Stimulated activated CD8-positive, alpha-beta memory T cell treated with anti-CD3 and anti-CD28 coated beads, Interleukin-4, amount 100 ng/mL, for 1 hour (primary cell): ENCODE measurements around the gene MAGI1.
"Not testable (repeated sequence)": the region's sequence is repeated elsewhere in the genome, so short reads cannot be mapped to it uniquely, and the experiment has no call there.

Source experiments
- DNase-seq, 2 donors: peaks; one replicate each; pipeline ENCODE4 v3.0.0-alpha.2; 2020; ENCODE audit warnings: low read depth in 2 of 2, low spot score in 1 of 2

MAGI1 gene

GRCh38 chr3:65723011-65723410 lies 315.7 kb downstream of the MAGI1 start:
- DNase-seq: no peak

- no peak for DNase-seq
Measured at GRCh38 chr3:65720989-65721737, 317.6 kb downstream of the MAGI1 start.

- not testable (repeated sequence) for DNase-seq
Measured at GRCh38 chr3:65719639-65720038, 319.1 kb downstream of the MAGI1 start.

- DNase-seq: no peak
Measured at GRCh38 chr3:65717676-65718346, 320.9 kb downstream of the MAGI1 start.

- DNase-seq: no peak
Measured at GRCh38 chr3:65716071-65716751, 322.5 kb downstream of the MAGI1 start.

GRCh38 chr3:65714134-65714533 lies 324.6 kb downstream of the MAGI1 start:
- DNase-seq: no peak

GRCh38 chr3:65713016-65713415 lies 325.7 kb downstream of the MAGI1 start:
- DNase-seq: no peak

- DNase-seq: no peak
Measured at GRCh38 chr3:65712140-65712539, 326.6 kb downstream of the MAGI1 start.

GRCh38 chr3:65706776-65707568 lies 331.7 kb downstream of the MAGI1 start:
- DNase-seq: no peak

GRCh38 chr3:65706301-65706700 lies 332.4 kb downstream of the MAGI1 start:
- no peak for DNase-seq

GRCh38 chr3:65703820-65704219 lies 334.9 kb downstream of the MAGI1 start:
- DNase-seq: no peak

- DNase-seq: no peak
Measured at GRCh38 chr3:65703026-65703425, 335.7 kb downstream of the MAGI1 start.

- DNase-seq: no peak
Measured at GRCh38 chr3:65702202-65702601, 336.5 kb downstream of the MAGI1 start.

- no peak for DNase-seq
Measured at GRCh38 chr3:65701516-65701915, 337.2 kb downstream of the MAGI1 start.

GRCh38 chr3:65689436-65689835 lies 349.3 kb downstream of the MAGI1 start:
- DNase-seq: no peak

- DNase-seq: no peak
Measured at GRCh38 chr3:65687741-65688140, 351.0 kb downstream of the MAGI1 start.

GRCh38 chr3:65685621-65686235 lies 353.0 kb downstream of the MAGI1 start:
- no peak for DNase-seq

GRCh38 chr3:65678516-65678915 lies 360.2 kb downstream of the MAGI1 start:
- no peak for DNase-seq

GRCh38 chr3:65677486-65678010 lies 361.2 kb downstream of the MAGI1 start:
- DNase-seq: no peak

GRCh38 chr3:65676580-65676979 lies 362.1 kb downstream of the MAGI1 start:
- DNase-seq: no peak

- DNase-seq: no peak
Measured at GRCh38 chr3:65675011-65675410, 363.7 kb downstream of the MAGI1 start.
